Tibial artery (tissue), 4 donors: Measurements from ENCODE around the gene RALGDS.
A peak's percentile ranks its signal among the peaks of the same experiment; 100 is the strongest.

Experiments used
- DNase-seq, 2 donors: peaks; one replicate each; pipeline ENCODE4 v3.0.0-alpha.2; 2019
- H3K27ac ChIP-seq, 2 donors: fragments of 200-600 bp; sonication (generic) in 1 of 2; 1 replicate in 1 of 2; 2 replicates in 1 of 2; pipeline ENCODE4 v1.5.1; 2018 to 2019; ENCODE audit warnings: mild to moderate bottlenecking in 1 of 2
- H3K27me3 ChIP-seq, 2 donors: fragments of 200-600 bp; sonication (generic) in 1 of 2; one replicate each; pipeline versions ENCODE4 v1.5.1 to v1.6.0; 2016 to 2019
- H3K36me3 ChIP-seq, 3 donors: fragments of 200-600 bp; sonication (generic) in 2 of 3; one replicate each; pipeline ENCODE4 v1.5.1; 2016 to 2019; ENCODE audit warnings: mild to moderate bottlenecking in 2 of 3
- H3K4me1 ChIP-seq, 4 donors: fragments of 200-600 bp; sonication (generic) in 2 of 4; 1 replicate in 3 of 4; 2 replicates in 1 of 4; pipeline ENCODE4 v1.5.1; 2016 to 2019
- H3K4me3 ChIP-seq, 2 donors: fragments of 200-600 bp; sonication (generic) in 1 of 2; 1 replicate in 1 of 2; 2 replicates in 1 of 2; pipeline ENCODE4 v1.5.1; 2018 to 2019; ENCODE audit warnings: mild to moderate bottlenecking in 2 of 2
- H3K9me3 ChIP-seq, 3 donors: fragments of 200-600 bp; sonication (generic) in 1 of 3; one replicate each; pipeline ENCODE4 v1.5.1; 2016 to 2019
- intact Hi-C: fragments of 100-400 bp; cut with DNase I; formaldehyde crosslinking; loops from one replicate; pipeline ENCODE4 v1.15.0; 2023; ENCODE audit warnings: low total_unique reads
- TF ChIP-seq, protein P1 (sequence below), 2 experiments: fragments of 200-600 bp in 1 of 2; fragments of 450-650 bp in 1 of 2; IDR thresholded peaks; one replicate each; pipeline ENCODE4 v1.5.1; 2017 to 2019; ENCODE audit warnings: antibody characterized with exemption in 2 of 2, mild to moderate bottlenecking in 1 of 2, moderate library complexity in 1 of 2

Gene RALGDS

DNA sequence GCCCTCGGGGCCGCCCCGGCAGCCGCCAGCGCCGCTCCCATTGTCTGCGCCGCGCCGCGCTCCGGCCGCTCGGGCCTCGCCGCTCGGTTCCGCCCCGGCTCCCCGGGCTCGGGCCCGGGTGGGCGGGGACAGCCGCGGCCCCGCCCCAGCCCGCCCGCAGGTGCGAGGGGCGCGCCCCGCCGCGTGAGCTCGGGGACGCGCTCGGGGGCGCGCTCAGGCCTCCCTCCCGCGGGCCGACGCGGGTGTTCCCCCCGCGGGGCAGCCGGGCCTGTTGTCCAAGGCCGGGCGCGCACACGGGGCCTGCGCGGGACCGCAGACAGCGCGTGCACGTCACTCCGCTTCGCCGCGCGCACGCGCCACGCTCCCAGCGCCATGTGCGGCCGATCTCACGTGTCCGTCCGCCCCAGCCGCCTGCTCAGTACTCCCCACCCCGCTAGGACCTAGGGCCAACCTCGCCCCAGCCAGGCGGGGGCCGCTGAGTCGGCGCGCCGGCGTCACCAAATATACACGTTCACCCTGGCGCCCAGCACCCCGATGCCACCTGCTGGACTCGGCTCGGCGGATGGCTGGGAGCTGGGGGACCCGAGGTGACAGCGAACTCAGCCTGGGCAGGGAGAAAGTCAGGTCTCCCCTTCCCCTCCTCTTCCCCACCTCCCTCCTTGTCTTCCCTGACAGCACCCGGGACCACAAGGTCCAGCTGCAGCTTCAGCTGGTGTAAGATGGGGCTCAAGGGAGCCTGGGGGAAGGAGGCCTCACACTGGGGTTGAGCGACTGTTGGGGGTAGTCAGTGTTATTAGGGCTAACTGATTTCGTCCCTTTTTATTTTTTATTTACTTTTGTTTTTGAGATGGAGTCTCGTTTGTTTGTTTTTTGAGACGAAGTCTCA, 28.3 kb upstream of the RALGDS start:
- no peaks in the 10 kb centered on the region for H3K9me3 ChIP-seq
- intact Hi-C loops: loop anchor here (5.0 kb wide), 1 partner anchor 122 kb away; no protein-coding TSS in a partner anchor
- H3K27me3 ChIP-seq: no peaks in the 10 kb centered on the region
- peak overlapping the region; percentile 60 to 82 for H3K4me3 ChIP-seq
- no peaks in the 10 kb centered on the region for H3K36me3 ChIP-seq
- H3K27ac ChIP-seq: peak overlapping the region; percentile 84 to 86
- H3K4me1 ChIP-seq: peaks cover 0 to 36% (median 24%) of the 10 kb centered on the region in 4 donors
- peak; percentile 90 to 94 for DNase-seq
- TF ChIP-seq, protein P1, sequence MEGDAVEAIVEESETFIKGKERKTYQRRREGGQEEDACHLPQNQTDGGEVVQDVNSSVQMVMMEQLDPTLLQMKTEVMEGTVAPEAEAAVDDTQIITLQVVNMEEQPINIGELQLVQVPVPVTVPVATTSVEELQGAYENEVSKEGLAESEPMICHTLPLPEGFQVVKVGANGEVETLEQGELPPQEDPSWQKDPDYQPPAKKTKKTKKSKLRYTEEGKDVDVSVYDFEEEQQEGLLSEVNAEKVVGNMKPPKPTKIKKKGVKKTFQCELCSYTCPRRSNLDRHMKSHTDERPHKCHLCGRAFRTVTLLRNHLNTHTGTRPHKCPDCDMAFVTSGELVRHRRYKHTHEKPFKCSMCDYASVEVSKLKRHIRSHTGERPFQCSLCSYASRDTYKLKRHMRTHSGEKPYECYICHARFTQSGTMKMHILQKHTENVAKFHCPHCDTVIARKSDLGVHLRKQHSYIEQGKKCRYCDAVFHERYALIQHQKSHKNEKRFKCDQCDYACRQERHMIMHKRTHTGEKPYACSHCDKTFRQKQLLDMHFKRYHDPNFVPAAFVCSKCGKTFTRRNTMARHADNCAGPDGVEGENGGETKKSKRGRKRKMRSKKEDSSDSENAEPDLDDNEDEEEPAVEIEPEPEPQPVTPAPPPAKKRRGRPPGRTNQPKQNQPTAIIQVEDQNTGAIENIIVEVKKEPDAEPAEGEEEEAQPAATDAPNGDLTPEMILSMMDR (IDR thresholded peaks at IDR 0.05): peak; percentile 24 to 38

DNA sequence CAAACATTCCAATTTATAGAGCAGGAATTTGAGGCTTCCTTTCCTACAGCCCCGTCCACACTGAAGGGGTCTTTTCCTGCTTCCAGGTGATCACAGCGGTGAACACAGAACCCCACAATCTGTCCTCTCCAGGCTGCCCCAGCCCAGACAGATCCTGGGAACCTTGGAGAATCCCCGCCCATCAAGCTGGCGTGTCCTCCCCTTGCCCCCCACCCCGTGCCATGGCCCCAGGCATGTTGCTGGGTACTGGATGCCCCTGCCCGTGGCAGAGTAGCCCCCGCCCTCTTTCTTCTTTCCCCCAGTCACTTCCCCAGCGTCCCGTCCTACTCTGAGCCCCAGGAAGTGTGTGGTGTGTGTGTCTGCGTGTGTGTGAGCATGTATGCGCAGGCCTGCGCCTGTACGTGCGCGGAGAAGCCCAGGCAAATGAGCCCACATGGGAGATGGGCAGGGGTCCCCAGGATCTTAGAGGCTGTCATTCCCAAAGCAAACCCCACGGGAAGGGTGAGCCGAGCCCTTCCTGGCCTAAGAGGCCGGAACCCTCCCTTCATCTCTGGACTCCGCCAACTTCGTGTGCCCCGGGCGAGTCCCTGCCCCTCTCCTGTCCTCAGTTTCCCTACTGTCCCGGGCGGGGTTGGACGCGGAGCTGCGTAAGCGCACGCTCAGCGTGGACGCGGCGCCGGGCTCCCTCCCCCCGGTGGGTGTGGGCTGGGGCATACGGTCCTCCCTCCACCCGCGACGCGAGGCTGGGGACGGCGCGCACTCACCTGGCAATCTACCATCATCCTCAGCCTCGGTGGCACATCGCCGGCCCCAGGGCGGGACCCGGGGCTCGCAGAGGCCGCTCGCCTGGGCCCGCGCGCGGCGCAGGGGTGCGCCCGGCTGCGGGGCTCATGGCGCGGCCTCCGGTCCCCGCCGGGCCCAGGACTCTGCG, 27.4 kb upstream of the RALGDS start:
- Histone ChIP-seq H3K27ac (peak overlapping the region; percentile 85 to 86), H3K27me3 (no peaks in the 10 kb centered on the region), H3K4me1 (peaks cover 3 to 37% (median 29%) of the 10 kb centered on the region in 4 donors), H3K4me3 (peak overlapping the region; percentile 60 to 82), H3K9me3 (no peaks in the 10 kb centered on the region), H3K36me3 (no peaks in the 10 kb centered on the region)
- DNase-seq: peak in 1 of 2 donors; percentile 82
- TF ChIP-seq, protein P1 (IDR thresholded peaks at IDR 0.05): no peak
- intact Hi-C loops: loop anchor here (5.0 kb wide), 1 partner anchor 121 kb away; no protein-coding TSS in a partner anchor

DNA sequence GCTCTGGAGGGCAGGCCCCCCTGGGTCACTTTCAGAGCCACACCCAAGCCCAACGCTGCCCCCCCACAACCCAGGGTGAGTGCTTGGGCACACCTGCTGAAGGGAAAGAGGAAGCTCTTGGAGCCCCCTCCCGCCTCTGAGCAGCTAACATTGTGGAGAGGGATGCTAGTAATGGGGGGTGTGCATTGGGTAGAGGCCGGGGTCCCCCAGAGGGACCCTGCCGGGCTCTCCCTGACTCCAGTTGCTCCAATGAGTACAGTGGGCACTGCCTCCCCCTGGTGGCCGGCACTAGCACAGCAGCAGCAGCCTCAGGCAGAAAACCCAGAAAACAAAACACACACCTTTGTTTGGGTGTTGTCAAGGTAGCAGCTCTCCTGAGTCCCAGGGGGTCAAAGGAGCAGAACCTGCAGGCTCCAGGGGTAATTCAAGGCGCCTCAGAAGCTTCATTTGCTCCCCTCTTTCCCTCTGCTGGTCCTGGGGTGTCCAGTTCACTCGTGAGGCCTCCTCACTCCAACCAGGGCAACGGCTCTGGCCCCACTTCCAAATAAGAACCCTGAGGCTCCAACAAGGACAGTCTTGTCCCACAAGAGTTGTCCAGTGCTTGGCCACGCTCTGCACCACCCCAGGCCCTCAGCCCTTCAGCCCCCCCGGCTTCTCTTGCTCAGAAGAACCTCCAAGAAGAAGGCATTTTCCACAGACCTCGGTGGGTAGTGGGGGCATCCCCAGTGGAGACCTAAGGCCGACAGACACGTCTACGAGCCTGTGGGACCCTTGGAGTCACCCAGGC, 26.6 kb upstream of the RALGDS start:
- intact Hi-C loops: loop anchor here (5.0 kb wide), 1 partner anchor 120 kb away; no protein-coding TSS in a partner anchor
- Histone ChIP-seq H3K9me3 (no peaks in the 10 kb centered on the region), H3K4me1 (peaks cover 3 to 43% (median 30%) of the 10 kb centered on the region in 4 donors), H3K27ac (peak overlapping the region; percentile 85 to 86), H3K4me3 (peak overlapping the region; percentile 60 to 82), H3K27me3 (no peaks in the 10 kb centered on the region), H3K36me3 (no peaks in the 10 kb centered on the region)
- DNase-seq: peak; percentile 80 to 83
- TF ChIP-seq, protein P1 (IDR thresholded peaks at IDR 0.05): peak; percentile 90 to 98

DNA sequence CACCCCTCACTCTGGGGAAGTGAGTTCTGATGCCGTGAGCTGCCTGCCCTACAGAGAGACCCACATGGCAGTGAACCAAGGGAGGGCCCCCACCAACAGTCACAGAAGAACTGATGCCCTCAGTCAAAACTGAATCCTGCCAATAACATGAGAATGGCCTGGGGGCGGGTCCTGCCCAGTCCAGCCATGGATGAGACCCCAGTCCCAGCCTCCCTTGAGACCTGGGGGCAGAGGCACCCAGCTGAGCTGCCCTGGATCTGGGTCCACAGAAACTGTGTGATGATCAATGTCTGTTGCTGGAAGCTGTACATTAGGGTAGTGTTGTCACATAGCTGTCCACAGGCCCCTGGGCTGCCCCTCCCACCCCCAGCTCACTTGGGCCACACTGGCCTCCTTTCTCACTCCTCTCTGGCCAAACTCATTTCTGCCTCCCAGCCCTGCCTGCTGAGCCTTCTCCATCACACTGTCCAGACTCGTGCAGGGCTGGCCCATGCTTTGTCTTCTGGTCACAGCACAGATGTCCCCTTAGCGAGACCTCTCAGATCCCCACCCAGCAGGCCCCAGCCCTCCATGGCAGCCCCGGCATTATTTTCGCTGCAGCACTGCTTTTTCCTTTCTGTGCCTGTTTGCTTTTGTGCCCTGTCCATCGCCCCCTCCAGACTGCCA, 25.8 kb upstream of the RALGDS start:
- Histone ChIP-seq H3K27ac (no peak overlapping the region), H3K4me3 (no peak overlapping the region), H3K27me3 (no peaks in the 10 kb centered on the region), H3K36me3 (no peaks in the 10 kb centered on the region), H3K4me1 (peaks cover 3 to 46% (median 30%) of the 10 kb centered on the region in 4 donors), H3K9me3 (no peaks in the 10 kb centered on the region)
- TF ChIP-seq, protein P1 (IDR thresholded peaks at IDR 0.05): no peak
- intact Hi-C loops: loop anchor here (5.0 kb wide), 1 partner anchor 120 kb away; no protein-coding TSS in a partner anchor
- DNase-seq: no peak
